HG02763 (cell line): ENCODE measurements around the gene DDX49.
"Not testable (repeated sequence)": the region's sequence is repeated elsewhere in the genome, so short reads cannot be mapped to it uniquely, and the experiment has no call there.

ENCODE experiments used
- ATAC-seq: cut with Tn5 transposase; IDR thresholded peaks from one replicate; pipeline ENCODE4 v1.9.1; 2021; ENCODE audit warnings: mild to moderate bottlenecking, moderate library complexity; ENCODE audit not compliant: unreplicated experiment

Gene DDX49

DNA sequence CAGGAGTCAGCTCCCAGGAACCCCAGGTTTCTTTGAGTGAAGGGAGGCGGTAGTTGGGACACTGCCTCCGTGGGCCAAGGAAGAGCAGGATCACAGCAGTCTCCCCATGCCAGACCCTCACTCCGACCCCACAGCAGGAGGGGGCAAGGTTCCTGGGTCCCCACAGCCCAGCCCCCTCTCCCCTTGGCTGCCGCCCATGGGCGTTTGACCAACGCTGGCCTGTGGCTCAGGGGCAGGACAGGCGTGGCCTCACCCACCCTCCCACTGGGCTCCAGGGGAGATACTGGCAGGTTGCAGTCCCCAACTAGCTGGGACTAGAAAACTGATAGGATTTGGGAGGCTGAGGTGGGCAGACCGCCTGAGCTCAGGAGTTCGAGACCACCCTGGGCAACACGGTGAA, 9.5 kb upstream of the DDX49 start:
- ATAC-seq = no peak

DNA sequence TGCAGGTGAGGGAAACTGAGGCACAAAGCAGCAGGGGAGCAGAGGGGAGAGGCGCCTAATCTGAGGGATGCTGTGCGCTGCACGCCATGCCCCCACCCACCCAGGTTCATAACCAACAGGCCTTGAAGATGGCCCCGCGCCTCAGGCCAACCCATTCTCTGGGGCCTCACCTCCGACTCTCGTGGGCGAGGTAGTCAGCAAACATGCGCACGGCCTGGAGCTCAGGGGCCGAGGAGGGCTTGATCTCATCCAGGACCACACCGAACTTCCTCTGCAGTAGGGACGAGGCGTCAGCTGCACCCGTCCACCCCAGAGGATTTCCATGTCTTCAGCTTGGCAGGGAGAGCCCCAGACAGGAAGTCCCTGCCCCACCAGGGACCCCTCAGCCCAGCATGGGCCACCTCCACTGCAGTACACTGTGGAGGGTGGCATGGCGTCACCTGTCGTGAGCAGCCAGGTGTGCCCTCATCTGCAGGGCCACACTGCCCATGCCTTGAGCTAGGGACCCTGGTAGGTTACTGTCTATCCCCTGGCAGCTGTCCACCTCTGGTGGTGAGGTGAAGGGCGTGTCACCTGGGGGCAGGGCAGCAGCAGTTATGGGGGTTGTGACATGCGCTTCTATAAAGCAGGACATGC, 8.6 kb upstream of the DDX49 start:
- ATAC-seq = no peak

DNA sequence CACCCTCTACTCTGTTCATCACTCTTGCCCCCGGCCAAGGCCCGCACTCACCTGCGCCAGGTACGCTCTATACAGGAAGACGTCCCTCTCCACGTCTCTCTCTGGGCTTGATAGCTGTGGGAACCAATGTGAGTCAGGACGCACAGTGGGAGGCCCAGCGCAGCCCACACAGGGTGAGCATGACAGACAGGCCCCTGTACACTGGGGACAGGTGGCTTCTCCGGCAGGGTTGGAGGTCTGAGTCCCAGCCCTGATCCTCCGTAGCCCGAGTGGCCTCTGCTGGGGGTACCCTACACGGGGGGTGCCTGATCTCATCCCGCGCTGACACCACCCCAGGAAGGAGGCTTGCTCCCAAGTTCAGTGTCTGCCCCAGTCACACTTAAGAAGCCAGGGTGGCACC, 6.6 kb upstream of the DDX49 start:
- ATAC-seq = no peak

DNA sequence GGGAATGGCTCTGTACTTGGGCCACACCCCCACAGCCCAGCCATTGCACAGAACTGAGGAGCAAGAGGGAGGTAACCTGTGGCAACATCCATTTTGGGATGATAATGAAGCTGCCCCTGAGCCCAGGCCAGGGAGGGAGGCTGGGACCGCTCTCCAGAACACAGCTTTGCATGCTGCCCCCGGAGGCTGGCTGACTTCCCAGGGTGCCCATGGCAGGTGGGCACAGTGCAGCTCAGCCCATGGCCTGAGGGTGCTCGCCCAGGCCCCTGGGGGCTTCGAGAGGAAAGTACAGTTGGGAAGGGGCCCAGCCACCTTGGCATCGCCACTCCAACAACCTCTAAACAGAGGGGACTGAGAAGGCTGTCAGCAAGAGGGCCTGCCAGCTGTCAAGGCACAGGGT, 6.0 kb upstream of the DDX49 start:
- no peak for ATAC-seq

DNA sequence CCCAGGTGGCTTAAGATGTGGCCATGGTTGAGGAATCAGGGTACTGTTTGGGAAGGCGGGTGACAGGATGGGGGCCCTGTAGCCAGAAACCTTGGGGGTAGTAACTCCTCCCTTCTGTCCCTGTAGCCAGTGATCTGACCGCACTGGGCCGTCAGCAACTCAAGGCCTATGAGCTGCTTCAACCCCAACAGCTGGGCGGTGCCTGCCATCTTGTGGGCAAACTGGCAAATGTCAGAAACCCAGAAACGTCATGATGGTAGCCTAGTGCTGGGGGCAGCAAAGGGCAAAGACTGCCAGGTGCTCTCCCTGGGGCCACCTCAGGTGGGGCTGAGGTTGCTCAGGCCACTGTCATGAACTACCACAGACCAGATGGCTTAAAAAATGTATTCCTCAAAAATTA, 3.9 kb upstream of the DDX49 start:
- no peak for ATAC-seq

DNA sequence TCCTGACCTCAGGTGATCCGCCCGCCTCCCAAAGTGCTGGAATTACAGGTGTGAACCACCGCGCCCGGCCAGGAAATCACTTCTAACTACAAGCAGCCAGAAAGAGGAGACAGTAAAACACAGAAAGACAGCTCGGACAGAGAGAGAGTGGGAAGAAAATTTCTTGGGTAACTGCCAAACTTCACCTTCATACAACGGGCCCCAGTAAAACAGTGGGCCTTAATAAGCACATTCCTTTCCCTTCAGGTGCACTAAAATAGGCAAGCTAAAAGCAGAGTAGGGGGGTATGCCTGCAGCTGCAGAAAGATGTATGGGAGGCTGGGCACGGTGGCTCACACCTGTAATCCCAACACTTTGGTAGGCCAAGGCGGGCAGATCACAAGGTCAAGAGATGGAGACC, 1.9 kb upstream of the DDX49 start:
- not testable (repeated sequence) for ATAC-seq

DNA sequence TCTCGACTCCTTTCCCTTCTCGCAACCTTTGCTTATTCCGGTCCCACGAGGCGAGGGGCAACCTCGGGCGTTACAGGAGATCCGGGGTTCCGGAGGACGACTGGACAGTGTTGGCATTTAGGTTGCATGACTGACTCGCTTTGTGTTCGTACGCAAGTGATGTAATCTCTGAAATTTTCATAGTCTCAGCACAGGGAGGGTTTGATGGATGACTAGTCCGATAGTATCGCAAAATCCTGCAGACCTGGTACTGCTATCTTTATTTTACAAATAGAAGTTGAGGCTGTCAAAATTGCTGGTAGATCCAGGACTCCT, 342 bp downstream of the DDX49 start:
- no peak for ATAC-seq

DNA sequence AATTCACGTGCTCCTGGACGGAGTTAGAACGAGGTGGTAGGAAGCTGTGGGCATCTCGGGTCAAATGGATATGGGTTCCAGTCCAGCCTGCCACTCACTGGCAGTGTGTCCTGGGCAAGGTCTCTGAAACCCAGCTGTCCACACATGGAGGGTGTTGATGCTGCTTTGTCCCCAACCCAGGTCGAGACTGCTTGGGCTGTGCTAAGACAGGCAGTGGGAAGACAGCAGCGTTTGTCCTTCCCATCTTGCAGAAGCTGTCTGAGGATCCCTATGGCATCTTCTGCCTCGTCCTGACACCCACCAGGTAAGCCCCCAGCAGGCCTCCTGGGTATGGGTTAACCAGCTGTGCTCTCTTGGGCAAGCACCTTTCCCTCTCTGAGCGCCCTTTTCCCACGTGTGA, 885 bp downstream of the DDX49 start:
- no peak for ATAC-seq

DNA sequence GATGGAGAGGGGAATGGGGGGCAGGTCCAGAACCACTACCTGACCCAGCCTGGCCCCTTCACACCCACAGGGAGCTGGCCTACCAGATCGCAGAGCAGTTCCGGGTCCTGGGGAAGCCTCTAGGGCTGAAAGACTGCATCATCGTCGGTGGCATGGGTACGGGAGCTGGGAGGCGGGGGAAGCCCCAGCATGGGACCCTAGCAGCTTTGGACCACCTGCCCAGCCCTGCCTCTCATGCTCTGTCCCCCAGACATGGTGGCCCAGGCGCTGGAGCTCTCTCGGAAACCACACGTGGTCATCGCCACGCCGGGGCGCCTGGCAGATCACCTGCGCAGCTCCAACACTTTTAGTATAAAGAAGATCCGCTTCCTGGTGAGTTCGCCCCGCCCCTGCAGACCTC, 2.1 kb downstream of the DDX49 start:
- ATAC-seq = no peak

DNA sequence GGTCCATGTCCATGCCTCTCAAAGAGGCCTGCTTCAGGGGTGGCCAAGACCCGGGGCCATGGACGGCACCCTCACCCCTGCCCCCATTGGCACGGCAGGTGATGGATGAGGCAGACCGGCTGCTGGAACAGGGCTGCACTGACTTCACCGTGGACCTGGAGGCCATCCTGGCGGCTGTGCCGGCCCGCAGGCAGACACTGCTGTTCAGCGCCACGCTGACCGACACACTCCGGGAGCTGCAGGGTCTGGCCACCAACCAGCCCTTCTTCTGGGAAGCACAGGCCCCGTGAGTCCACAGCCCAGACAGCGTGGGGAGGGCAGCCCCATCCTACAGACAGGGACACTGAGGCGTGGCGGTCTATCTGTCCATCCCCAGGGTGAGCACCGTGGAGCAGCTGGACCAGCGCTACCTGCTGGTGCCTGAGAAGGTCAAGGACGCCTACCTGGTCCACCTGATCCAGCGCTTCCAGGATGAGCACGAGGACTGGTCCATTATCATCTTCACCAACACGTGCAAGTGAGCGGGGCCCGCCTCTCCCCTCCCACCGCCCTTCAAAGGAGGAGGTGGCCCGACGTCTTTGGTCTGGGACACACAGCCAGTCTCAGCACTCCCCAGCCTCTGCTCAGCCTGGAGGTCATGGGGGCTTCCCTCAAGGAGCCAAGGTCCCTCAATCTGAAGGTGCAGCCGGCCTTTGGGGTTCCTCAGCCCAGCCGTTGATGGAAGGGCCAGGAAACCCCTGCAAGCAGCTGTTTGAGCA, 2.9 kb downstream of the DDX49 start:
- ATAC-seq = no peak

DNA sequence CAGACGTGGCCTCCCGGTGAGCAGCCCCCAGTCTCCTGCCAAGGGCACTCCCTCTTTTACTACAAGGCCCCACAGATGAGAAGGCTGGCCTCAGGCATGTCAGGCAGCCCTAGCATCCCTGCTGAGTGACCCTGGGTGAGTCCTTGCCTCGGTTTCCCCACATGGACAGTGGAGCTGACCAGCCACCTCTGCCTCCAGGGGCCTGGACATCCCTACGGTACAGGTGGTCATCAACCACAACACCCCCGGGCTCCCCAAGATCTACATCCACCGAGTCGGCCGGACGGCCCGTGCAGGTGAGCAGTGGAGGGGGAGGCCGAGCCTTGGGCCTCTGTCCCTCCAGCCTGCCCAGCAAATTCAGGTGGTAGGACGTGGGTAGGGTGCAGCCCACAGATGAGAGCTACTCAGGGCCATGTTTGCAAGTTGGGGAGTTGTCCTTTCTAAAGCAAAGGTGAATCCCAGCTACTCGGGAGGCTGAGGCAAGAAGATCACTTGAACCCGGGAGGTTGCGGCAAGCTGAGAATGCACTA, 5.2 kb downstream of the DDX49 start:
- no peak for ATAC-seq

DNA sequence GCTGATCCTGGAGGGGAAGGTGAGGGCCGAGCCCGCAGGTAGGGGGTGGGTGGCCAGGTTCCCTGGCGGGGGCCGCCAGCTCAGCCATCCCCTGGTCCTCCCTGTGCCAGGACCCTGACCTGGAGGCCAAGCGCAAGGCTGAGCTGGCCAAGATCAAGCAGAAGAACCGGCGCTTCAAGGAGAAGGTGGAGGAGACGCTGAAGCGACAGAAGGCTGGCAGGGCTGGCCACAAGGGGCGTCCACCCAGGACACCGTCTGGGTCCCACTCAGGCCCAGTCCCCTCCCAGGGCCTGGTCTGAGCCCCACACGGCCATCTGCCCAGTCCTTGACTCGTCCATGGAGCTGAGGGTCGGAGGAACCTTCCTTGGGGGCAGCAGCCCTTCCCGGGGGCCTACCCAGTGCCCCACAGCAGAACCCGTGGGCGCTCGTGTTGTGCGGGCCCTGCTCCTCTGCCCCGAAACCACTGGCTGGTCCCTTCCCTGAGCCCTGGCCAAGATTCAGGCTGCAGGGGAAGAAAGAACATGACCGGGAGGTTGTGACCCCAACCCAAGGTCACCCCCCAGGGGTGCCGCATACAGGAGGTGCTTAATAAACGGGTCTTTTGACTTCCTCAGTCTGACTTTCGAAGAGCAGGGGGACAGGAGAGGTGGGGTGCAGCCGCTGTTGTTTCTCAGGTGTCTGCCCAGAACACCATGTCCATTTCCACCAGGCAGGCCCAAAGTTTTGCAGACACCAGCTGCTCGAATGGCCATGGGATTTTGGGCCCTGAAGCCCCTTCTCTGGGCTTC, 8.7 kb downstream of the DDX49 start:
- no peak for ATAC-seq

DNA sequence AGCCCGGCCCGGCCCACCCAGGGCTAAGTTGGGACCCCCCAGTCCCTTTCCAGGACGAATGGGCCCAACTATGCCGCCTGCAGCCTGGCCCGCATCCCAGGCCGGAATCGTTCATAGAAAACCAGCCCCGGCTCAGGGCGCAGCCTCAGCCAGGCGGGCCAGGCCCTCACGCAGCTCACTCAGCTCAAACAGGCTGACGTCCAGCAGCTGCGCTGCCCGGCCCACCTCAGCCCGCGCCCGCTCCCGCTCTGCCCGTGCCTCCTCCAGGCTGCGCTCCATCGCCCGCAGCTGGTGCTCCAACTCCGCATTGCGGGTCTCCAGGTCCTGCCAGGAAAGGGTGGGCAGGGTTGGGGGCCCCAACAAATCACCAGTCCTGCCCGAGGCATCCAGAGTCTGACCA, 9.8 kb downstream of the DDX49 start:
- ATAC-seq = no peak

DNA sequence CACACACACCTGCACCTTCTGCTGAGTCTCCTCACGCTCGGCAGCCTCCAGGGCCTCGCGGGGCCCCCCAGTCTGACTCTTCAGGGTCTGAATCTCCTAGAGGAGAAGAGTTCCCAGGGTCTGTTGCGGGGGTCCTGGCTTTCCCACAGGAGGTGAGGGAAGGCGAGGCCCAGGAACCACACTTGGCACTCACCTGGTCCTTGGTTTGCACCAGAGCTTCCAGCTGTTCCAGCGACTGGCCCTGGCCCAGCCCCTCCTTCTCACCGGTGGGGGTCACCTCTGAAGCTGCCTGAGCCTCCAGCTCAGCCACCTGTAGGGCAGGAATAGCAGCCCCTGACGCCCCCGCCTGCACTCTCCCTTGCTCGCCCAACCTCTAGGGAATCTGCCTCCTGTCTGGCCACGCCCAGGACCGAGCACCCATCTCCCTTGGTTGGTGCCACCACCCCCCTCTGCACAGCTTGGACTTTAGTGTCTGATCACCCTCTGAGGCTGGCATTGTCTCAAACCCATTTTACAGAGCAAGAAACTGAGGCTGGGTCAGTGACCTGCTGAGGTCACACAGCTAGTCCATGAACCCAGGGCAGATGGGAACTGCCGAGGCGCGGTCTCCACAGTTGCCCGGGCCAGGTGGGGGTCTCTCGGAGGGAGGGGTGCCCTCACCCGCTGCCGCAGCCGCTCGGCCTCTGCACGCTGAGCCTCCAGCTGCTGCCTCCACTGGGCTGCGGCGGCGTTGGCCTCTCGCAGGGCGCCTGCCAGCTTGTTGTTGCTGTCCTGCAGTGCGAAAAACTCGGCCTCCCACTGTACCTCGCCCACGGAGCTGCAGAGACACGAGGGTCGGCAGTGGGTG, 12.0 kb downstream of the DDX49 start:
- ATAC-seq = no peak

DNA sequence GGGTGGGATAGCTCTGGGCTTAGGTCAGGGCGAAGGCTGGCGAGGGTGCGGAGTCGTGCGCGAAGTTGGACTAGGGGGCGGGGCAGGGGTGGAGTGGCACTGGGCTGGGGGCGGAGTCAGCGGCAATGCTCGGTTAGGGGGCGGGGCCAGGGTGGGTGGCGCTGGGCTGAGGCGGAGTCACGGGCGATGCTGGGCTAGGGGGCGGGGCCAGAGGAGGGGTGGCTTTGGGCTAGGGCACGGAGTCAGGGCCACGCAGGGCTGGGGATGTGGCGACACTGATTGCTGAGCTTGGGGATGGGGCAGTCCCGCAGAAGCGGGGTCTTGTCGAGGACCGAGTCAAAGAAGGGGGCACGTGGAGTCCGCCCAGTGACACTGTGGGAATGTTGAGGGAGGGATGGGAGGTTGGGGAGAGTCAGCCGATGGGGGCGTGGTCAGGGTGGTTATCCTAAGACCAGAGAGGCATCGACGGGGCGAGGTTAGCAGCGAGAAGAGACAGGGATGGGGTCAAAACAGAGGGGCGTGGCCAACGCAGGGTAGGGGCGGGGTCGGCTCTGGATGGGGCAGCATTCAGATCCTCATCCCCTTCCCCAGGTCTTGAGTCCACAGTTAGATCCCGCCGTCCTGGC, 12.8 kb downstream of the DDX49 start:
- ATAC-seq = no peak

DNA sequence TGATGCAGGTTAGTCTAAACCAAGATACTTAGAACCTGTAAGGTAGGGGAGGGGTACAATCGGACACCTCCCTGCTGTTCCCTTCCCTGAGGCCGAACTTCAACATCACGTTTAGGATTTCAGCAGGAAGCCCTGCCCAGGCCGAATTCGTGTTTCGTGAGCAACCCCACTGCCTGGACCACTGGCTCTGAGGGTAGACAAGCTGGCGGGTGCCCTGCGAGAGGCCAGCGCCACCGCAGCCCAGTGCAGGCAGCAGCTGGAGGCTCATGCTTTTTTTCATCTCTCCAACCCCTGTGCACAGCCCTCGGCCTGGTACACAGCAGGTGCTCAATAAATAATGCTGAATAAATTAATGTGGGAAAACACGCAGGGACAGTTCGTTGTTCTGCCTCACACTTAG, 13.8 kb downstream of the DDX49 start:
- ATAC-seq = no peak

DNA sequence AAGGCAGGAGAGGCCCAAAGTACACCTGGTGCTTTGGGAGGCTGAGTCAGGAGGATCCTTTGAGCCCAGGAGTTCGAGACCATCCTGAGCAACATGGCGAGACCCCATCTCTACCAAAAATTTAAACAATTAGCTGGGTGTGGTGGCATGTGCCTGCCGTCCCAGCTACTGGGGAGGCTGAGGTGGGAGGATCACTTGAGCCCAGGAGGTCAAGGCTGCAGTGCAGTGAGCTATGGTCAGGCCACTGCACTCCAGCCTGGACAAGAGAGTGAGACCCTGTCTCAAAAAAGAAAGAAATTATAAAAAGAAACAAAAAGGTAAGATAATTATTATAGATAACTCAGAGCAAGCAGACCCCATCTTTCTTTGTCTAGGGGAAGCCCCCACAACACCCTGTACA, 19.6 kb downstream of the DDX49 start:
- no peak for ATAC-seq

DNA sequence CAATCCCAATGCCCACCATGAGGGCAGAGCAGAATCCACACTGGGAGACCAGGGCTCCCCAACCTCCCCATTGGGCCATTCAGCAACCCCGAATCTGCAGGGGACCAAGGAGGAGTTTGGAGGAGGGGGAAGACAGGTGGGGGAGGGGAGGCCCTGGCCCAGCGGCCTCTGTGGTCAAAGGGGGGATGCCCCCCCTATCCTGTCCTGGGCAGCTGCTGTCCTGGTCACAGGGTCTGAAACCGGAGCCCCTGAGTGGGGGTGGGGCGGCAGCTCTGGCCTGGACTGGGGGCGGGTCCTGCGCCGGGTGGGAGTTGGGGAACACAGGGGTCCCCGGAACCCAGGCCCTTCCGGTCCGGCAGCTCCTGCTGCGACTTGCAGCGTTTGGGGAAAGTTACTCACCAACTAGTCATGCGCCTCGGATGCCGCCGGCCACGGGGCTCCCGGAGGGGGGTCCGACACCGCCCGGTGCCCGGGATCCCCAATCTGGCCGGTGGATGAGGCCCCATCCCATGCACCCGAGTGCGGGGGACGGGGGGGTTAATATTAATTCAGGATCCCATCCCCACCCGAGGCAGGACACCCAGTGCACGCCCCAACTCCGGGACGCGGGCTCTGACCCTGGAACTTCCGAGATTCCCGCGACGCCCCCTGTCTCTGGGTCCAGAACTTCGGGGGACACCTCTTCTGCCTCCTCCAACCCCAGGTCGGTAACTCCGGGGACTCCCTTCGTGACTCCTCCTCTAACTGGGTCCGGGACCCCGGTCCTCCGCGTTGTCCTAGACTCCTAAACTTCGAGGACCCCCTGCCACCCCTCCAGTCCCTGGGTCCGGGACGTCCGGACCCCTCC, 20.6 kb downstream of the DDX49 start:
- no peak for ATAC-seq

DNA sequence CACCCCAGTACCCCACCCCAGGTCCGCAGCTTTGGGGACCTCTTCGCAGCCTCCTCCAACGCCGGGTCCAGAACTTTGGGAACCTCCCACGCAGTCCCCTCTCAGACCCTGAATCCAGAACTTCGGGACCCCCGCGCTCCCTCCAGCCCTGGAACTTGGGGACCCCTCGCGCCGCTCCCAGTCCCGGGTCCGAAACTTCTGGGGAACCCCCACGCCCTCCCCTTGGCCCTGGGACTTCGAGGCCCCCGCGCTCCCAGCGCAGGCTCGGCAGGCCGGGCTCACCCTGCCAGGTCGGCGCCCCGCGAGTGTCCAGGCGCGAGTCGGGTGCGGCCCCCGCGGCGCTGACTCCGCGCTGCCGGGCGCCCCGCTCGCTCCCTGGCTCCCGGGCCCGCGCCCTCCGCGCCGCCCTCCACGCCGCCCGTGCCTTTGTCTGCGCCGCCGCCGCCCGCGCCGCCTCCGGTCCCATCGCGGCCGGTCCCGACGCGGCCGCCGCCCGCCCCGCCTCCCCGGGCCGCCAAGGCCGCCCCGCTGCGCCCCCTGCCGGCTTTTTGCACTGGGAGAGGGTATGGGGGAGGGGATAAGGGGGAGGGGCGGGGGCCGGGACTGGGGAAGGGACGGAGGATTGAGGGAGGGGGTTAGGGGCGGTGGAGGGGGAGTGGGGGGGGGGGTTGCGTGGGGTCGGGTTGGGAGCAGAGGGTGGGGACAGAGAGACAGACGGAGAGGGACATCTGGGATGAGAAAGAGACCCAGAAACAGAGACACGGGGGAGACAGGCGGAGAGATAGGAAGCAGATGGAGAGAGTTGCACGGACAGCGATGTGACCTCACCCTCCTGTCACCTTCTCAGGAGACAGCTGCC, 21.5 kb downstream of the DDX49 start, which contains the start of gene HOMER3:
Gene HOMER3, minus strand, starts transcription at position 449 of the 859 bp plus-strand sequence. CDS start 2,235 bp downstream, outside the sequence.
- no peak for ATAC-seq
